Activated CD8-positive, alpha-beta T cell treated with anti-CD3 and anti-CD28 coated beads, Interleukin-2, amount 10 ng/mL, durations not matched to agents 7 days and 5 days (primary cell): ENCODE measurements around the gene ADPGK. TPM values are rescaled to one million over a fixed set of nuclear protein-coding genes. Genes with fewer than 3 reads are reported as not detected.
A peak's percentile ranks its signal among the peaks of the same experiment; 100 is the strongest.
"Not testable (repeated sequence)": the region's sequence is repeated elsewhere in the genome, so short reads cannot be mapped to it uniquely, and the experiment has no call there.

Experiments
- ATAC-seq: fragments of 150-1000 bp; cut with Tn5 transposase; one replicate; pipeline ENCODE4 v1.10.0; 2021; ENCODE audit warnings: moderate library complexity
- CTCF ChIA-PET: fragments of 350-600 bp; sonication (Branson Sonifier 250); formaldehyde crosslinking; loops from one replicate; lab custom pipeline; 2021; ENCODE audit warnings: antibody characterized with exemption; lab: Charles Lee
- POLR2A ChIA-PET: fragments of 350-600 bp; sonication (Branson Sonifier 250); formaldehyde crosslinking; loops from one replicate; lab custom pipeline; 2021; ENCODE audit warnings: antibody characterized with exemption; lab: Charles Lee
- DNase-seq: peaks from one replicate; pipeline ENCODE4 v3.0.0-alpha.2; 2020
- H3K27ac Mint-ChIP-seq: one replicate; pipeline ENCODE4 v1.8.0; 2021; ENCODE audit warnings: mild to moderate bottlenecking, mixed read lengths
- H3K27me3 Mint-ChIP-seq: one replicate; pipeline ENCODE4 v1.8.0; 2021; ENCODE audit warnings: low read depth, mixed read lengths
- H3K36me3 Mint-ChIP-seq: one replicate; pipeline ENCODE4 v1.8.0; 2021; ENCODE audit warnings: low read depth, mixed read lengths
- H3K4me1 Mint-ChIP-seq: one replicate; pipeline ENCODE4 v1.8.0; 2021; ENCODE audit warnings: low read depth, mixed read lengths
- H3K4me3 Mint-ChIP-seq: one replicate; pipeline ENCODE4 v1.8.0; 2021; ENCODE audit warnings: mild to moderate bottlenecking, mixed read lengths
- H3K9me3 Mint-ChIP-seq: one replicate; pipeline ENCODE4 v1.8.0; 2022; ENCODE audit warnings: mixed read lengths; ENCODE audit not compliant: insufficient read depth
- total RNA-seq, 2 experiments: library from RNA; stranded (reverse); gene quantifications; one replicate each; pipeline ENCODE4 v1.2.3, GENCODE V29; 2021

ADPGK gene
- total RNA-seq, 2 experiments from 2014 or later = 69.3 to 76.2 TPM

- Mint-ChIP-seq H3K9me3 (no peaks in the 10 kb centered on the region), H3K4me3 (no peak overlapping the region), H3K27ac (no peak overlapping the region), H3K27me3 (no peaks in the 10 kb centered on the region), H3K4me1 (peaks cover 2% of the 10 kb centered on the region), H3K36me3 (no peaks in the 10 kb centered on the region)
- ChIA-PET POLR2A (no interaction called here), CTCF (interaction anchor here (1.0 to 3.8 kb wide), 8 partner anchors 9 to 517 kb away, joined by 3 to 29 read pairs (median 8); no protein-coding TSS in a partner anchor)
- ATAC-seq (no peak), DNase-seq (no peak)
These were observed 59.5 kb downstream of the ADPGK start for GRCh38 chr15:72724028-72724427.

GRCh38 chr15:72722071-72722696 lies 61.4 kb downstream of the ADPGK start:
- ChIA-PET POLR2A (interaction anchor here (0.6 kb wide), 1 partner anchor 358 kb away, joined by 3 read pairs; no protein-coding TSS in a partner anchor), CTCF (interaction anchor here (0.7 to 3.8 kb wide), 53 partner anchors 9 to 556 kb away, joined by 3 to 29 read pairs (median 6); partner anchors contain the start of genes BBS4 and HIGD2B)
- no peaks in the 10 kb centered on the region for H3K27me3 Mint-ChIP-seq
- ATAC-seq = peak; percentile 36
- H3K4me1 Mint-ChIP-seq = peaks cover 2% of the 10 kb centered on the region
- peaks cover 4% of the 10 kb centered on the region for H3K36me3 Mint-ChIP-seq
- peak; percentile 79 for DNase-seq
- no peak overlapping the region for H3K27ac Mint-ChIP-seq
- no peaks in the 10 kb centered on the region for H3K9me3 Mint-ChIP-seq
- no peak overlapping the region for H3K4me3 Mint-ChIP-seq

GRCh38 chr15:72708551-72709303 lies 74.8 kb downstream of the ADPGK start:
- CTCF ChIA-PET = interaction anchor here (1.2 kb wide), 1 partner anchor 13 kb away, joined by 4 read pairs; no protein-coding TSS in a partner anchor
- ATAC-seq, H3K27me3 Mint-ChIP-seq, H3K4me3 Mint-ChIP-seq, H3K9me3 Mint-ChIP-seq, H3K27ac Mint-ChIP-seq, H3K36me3 Mint-ChIP-seq, DNase-seq, H3K4me1 Mint-ChIP-seq, POLR2A ChIA-PET: not testable (repeated sequence)

- ATAC-seq = no peak
- Mint-ChIP-seq H3K27me3 (no peaks in the 10 kb centered on the region), H3K27ac (no peak overlapping the region), H3K36me3 (no peaks in the 10 kb centered on the region), H3K4me3 (no peak overlapping the region), H3K9me3 (no peaks in the 10 kb centered on the region), H3K4me1 (no peaks in the 10 kb centered on the region)
- CTCF ChIA-PET = interaction anchor here (1.4 to 3.2 kb wide), 2 partner anchors 16 to 106 kb away, joined by 3 to 13 read pairs; no protein-coding TSS in a partner anchor
- POLR2A ChIA-PET = no interaction called here
- no peak for DNase-seq
These were observed 77.3 kb downstream of the ADPGK start for GRCh38 chr15:72706266-72706665.

Other genes starting within 250 kb of the ADPGK start
- gene GOLGA6B, start 129.1 kb downstream of the ADPGK start, total RNA-seq = not detected
- gene HIGD2B, start 97.6 kb downstream of the ADPGK start, total RNA-seq = under 1 TPM in 1 of 2 experiments, not detected in 1; 0.24 TPM
- 10 to 100 TPM in 1 of 2 experiments, 1 to 10 TPM in 1; 9.2 to 11.6 TPM for gene BBS4, start 97.6 kb downstream of the ADPGK start, total RNA-seq